ENCODE data around the gene SHB.

Gene SHB, protein sequence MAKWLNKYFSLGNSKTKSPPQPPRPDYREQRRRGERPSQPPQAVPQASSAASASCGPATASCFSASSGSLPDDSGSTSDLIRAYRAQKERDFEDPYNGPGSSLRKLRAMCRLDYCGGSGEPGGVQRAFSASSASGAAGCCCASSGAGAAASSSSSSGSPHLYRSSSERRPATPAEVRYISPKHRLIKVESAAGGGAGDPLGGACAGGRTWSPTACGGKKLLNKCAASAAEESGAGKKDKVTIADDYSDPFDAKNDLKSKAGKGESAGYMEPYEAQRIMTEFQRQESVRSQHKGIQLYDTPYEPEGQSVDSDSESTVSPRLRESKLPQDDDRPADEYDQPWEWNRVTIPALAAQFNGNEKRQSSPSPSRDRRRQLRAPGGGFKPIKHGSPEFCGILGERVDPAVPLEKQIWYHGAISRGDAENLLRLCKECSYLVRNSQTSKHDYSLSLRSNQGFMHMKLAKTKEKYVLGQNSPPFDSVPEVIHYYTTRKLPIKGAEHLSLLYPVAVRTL

DNA sequence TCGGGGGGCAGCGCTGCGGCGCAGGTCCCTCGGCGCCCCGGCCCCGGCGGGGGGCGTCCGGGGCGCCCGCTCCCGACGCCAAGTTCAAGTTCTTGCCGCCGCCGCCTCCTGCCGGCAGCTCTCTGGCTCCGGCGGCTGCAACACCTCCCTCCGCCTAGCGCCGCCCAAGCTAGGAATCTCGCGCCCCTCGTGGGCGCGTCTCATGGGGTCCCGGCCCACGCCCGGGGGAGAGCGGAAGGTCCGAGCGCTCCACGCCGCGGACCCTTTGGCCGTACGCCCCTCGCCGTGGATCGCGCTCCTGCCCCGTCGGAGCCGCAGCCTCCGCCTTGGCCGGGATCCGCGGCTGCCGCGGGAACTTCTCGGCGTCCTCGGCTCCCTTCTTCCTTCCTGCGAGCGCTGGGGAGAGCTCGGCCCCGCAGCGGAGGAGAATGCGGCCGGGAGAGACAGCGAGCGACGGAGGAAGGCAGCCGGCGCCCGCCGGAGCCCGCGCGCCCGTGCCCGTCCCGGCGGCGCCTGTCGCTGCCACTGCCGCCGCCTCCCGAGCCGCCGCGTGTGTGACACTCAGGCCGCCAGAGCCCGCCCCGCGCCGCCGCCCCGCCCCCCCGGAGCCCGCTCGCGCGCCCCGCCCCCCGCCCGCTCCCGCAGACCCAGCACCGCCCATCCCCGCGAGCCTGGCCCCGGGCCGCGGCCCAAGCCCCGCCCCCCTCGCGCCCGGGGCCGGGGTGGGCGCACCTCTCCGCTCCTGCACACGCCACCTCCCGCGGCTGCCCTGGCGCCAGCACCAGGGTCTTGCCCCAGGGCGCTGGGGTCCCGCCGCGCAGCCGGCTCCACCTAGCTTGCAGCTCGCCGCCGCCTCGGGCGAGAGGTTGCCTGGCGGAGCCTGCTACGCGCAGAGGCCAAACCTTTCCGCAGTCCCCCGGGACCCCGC, at the start of gene SHB:
Gene SHB, minus strand, starts transcription at position 527 of the 928 bp plus-strand sequence. CDS start 582 bp downstream, outside the sequence.
- peak; percentile 43 for DNase-seq (ENCODE audit: low spot score)

DNA sequence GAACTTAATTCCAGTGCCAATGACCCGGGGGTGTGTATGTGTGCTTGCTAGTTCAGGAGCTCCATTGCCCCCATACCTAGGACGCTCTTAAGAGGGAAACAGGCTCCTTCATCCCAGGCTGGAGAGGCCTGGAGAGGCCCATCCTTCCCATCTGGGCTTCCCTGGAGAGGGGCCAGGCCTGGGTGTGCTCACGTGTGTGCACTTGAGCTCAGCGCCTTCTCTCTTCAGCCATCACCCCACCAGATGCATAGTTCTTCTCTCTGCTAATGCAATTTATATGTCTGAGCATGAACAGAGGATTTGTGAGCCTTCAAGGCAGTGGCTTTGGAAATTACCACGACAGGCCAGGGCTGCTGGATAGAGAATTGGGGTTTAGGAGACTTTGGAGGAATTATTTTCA, 48.6 kb upstream of the SHB start:
- DNase-seq (ENCODE audit: low spot score): no peak

DNA sequence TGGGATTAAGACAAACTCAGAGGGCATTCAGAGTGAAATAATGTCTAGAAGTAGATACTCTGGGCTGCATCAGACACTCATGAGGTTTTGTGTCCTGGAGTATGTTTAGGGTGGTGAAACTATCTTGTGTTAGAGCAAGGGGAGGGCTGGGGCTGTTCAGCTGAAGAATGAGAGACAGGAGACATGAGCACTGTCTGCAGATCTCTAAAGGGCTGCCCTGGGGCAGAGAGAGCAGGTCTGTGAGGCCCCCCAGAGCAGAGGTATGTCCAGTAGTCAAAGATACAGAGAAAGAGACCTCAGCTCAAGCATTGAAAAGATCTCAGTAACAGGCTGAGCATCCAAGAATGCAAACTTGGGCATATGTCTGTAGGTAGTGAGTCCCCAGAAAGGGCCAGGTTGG, 45.9 kb upstream of the SHB start:
- DNase-seq (ENCODE audit: low spot score): no peak

DNA sequence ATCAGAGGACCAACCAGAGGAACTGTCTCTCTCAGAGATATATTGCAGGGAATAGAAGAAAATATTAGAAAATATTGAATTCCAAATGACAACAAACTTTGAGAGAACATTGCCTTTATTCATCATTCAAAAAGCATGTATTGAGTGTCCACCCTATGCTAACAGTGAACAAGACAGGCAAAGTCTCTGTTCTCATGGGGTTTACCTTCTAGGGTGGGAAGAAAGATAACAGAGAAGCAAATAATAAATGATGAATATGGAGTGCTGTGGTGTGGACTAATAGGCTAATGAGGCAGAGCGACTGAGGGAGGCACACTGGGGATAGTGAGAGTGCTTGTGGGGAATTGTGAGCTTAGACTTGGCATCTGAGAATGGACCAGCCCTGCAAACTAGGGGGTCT, 43.4 kb upstream of the SHB start:
- DNase-seq (ENCODE audit: low spot score): no peak

DNA sequence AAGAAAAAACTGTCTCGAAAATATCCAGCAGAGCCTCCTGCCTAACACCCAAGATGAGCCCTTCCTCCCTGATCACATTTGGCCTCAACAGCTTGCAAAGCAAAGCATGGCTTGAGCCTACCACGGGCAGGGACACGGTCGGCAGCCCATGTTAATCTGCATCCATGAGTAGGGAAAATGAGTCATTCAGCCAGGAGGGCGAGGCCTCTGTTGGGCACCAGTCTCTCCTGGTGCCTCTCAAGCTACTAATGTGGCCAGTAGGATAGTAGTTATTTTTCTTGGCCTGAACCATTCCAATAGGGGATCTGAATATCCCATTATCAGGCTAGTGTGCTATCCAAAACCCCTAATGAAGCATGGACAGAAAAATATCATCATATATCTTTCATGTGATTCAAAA, 43.0 kb upstream of the SHB start:
- no peak for DNase-seq (ENCODE audit: low spot score)

DNA sequence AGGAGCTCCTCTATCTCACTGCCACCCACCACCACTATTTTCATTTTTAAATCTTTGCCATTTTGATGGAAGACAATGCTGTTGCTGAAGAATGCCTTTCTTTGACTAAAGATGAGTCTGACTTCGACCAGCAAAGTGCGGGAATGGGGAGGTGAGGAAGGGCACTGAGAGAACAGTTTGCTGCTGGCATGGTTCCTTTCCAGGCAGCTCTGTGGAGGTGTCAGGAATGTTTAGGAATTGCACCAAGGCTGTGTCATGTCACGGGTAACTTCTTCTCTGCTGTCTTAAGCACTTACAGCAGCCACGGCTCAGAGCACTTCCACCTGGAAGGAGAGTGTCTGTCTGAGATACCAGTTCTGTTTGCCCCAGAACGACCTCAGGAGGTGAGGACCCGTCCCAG, 41.4 kb upstream of the SHB start:
- no peak for DNase-seq (ENCODE audit: low spot score)

DNA sequence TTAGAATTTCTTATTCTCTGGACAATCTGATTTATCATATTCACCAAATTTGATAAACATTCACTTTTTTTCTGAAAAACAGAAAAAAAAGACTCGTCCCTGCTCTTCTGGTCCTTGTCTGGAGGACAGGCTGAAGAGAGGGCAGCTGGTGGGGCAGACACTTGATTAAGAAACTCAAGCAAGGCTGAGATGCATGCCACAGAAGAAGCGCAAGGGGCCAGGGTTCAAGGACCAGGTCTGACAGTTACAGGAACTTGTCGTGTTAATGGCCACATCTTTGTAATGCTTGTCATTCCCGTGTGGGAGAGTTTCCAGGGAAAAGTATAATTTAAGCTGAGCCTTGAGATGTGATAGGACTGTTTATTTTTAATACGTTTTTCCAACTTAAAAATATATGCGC, 40.6 kb upstream of the SHB start:
- no peak for DNase-seq (ENCODE audit: low spot score)

DNA sequence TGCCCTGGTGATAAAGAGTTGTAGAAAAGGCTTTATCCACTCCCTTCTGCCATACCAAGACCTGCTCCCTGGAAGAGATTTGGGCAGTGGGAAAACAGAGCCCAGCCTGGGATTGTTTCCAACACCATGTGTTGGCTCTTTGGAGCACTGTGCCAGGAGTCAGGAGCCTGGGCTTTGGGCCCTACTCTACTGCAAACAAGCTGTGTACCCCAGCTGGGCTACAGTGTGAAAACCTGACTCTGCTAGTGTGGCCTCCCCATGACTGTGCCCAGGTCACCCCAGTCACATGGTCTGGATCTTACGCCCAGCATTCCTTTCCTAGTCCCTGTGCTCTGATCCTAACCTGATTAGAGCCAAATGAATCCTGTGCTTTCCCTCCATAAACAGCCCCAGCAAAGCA, 39.3 kb upstream of the SHB start:
- DNase-seq (ENCODE audit: low spot score): no peak

DNA sequence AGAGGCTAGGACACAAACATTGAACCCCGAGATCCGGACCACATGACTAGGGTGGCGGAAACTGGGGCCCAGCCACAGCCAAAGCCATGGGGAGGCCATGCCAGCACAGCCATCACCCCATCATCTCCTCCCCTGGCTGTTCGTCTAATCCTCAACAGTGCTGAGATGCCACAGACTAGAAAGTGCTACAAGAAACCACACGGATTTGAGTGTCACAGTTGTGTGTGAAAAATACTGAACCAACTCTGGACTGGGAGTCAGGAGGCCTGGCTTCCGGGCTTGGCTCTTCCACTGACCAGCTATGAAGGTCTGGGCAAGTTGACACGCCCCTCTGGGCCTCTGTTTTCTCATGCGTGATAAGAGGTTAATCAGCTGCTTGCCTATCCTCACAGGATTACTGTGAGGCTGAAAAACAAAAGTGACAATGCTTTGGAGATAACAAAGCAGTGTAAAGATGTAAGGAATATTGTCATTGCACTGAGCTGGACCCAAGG, 38.8 kb upstream of the SHB start:
- no peak for DNase-seq (ENCODE audit: low spot score)

DNA sequence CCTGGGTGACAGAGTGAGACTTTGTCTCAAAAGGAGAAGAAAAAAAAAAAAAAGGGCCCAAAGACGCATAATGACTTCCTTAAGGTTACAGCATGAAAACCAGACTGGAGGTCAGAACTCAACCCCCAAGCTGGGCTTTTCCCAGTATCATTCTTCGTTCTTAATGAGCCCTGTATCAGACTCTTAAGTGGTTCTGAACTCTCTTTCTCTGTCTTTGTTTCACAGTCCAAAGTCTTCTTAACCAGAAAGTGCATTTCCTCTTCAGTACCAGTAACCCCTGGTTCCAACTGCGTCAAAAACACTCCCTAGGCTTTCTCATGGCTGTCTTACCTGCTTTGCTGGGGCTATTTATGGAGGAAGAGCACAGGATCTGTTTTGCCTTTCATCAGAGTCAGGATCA, 38.4 kb upstream of the SHB start:
- no peak for DNase-seq (ENCODE audit: low spot score)

DNA sequence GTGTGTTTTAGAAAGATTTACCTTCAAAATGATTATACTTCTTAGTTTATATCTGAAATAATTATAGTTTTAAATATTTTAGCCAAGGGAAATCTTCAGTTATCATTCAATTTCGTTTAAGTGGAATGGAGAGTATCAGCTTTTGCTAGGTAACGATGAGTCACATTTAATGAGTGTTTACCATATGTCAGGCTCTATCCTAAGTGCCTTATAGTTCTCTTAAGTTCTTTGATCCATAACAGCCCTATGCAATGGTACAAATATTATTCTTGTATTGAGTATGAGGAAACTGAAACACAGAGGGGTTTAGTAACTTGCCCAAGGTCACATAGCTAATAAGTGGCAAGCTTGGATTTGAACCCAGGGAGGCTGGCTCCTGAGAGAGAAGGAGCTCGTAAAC, 37.5 kb upstream of the SHB start:
- DNase-seq (ENCODE audit: low spot score): no peak

DNA sequence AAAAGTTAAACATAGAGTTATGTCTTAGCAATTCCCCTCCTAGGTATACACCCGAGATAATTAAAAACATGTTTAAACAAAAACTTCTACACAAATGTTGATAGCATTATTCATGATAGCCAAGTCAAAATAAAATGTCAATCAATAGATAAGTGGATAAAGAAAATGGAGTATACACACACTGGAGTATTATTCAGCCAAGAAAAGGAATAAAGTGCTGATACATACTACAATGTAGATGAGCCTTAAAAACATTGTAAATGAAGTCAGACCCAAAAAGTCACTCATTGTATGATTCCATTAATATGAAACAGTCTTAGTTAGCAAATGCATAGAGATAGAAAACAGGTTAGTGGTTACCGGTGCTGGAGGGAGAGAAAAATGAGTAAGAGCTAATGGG, 34.3 kb upstream of the SHB start:
- DNase-seq (ENCODE audit: low spot score): no peak

DNA sequence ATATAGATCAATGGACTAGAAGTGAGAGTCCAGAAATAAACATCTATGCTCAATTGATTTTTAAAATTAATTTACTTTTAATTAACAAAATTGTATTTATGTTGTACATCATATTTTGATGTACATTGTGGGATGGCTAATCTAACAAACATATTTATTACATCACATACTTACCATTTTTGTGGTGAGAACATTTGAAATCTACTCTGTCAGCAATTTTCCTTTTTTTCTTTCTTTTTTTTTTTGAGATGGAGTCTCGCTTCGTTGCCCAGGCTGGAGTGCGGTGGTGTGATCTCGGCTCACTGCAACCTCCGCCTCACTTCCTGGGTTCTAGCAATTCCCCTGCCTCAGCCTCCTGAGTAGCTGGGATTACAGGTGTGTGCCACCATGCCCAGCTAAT, 32.4 kb upstream of the SHB start:
- no peak for DNase-seq (ENCODE audit: low spot score)

DNA sequence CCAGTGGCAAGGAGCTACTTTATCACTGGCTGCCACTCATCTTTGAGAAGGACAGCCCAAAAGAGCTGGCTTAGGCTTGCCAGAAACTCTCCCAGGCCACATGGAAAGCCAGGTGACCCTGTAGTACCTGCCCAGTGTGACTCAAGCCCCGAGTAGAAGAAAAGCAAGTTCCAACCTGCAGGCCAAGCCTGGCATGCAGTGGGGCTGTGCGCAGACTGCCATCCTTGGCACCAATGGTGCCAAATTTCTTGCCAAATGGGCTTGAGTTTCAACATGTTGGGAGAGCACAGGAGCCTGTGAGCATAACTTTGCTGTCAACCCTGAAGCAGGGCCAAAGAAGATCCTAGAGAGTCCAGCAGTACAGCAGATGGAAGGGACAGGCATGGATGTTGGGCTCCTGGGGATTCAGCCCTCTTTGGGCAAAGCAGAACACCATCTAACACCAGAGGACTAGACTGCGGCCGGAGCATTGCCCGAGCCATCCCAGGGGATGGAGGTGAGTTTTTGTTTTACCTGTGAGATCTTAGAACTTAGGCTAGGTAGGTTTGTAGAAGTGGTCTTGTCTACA, 27.3 kb upstream of the SHB start:
- DNase-seq (ENCODE audit: low spot score): no peak

DNA sequence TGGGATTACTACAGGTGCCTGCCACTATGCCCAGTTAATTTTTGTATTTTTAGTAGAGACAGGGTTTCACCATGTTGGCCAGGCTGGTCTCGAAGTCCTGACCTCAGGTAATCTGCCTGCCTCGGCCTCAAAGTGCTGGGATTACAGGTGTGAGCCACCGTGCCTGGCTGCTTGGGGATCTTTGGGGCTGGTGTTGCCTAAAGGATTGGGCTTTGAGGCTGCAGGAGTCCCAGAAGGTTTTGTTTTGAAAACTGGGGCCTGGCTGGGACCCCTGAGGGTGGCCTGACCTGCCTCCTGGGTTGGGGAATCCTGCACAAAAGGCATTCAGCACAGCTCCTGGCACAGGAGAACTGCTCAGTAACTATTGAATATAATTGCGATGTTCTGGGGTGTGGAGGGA, 25.1 kb upstream of the SHB start:
- no peak for DNase-seq (ENCODE audit: low spot score)

DNA sequence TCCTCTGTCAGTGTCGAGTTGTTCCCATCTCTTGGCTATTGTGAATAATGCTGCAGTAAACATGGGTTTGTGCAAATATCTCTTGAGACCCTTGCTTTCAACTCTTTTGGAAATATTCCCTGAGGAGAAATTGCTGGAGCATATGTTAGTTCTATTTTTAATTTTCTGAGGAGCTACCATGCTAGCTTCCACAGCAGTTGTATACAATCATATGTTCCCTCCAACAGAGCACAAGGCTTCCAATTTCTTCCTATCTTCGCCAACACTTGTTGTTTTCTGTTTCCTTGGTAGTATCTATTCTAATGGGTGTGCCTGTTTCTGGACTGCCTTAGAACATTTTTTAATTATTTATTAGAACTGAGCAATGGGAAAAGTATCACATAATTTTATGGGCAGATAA, 23.6 kb upstream of the SHB start:
- no peak for DNase-seq (ENCODE audit: low spot score)

DNA sequence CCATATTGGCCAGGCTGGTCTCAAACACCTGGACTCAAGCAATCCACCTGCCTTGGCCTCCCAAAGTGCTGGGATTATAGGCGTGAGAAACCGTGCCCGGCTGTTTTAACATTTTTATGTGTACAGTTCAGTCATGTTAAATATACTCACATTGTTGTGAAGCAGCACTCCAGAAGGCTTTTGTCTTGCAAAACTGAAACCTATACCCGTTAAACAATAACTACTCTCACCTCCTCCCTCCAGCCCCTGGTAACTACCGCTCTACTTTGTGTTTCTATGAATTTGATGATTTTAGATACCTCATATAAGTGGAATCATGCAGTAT, 23.1 kb upstream of the SHB start:
- no peak for DNase-seq (ENCODE audit: low spot score)

DNA sequence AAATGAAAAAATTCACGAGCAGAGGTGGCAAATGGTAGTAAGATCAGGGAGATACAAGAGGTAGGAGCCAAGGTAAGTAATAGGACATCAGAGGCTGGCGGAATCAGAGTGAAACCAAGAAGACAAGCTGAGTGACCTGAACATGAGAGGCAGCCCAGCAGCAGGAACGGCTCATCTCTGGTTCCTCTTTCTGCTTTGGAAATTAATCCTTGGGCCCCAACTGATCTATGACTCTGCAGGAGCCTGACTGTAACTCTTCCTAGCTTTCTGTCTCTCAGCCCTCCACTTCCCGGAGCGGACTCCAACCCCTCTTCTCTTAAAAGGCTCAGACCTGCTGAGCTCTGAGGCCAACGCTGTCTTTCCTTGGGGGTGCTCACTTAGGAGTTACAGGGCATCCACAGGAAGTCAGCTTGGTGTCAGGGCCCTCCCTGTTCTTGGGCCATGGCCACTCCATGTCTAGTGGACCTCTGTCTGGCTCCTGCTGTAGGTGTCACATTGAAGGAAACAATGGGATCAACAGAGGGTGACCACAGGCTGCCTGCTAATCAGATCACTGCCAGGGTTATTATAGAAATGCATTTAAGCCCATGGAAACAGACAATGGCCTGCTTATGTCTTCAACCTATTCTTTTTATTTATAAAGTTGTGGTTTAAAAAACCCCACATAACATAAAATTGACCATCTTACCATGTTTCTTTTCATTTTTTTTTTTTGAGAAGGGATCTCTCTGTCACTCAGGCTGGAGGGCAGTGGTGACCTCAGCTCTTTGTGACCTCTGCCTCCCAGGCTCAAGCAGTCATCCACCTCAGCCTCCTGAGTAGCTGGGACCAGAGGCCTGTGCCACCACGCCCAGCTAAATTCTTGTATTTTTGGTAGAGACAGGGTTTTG, 22.5 kb upstream of the SHB start:
- DNase-seq (ENCODE audit: low spot score): no peak

DNA sequence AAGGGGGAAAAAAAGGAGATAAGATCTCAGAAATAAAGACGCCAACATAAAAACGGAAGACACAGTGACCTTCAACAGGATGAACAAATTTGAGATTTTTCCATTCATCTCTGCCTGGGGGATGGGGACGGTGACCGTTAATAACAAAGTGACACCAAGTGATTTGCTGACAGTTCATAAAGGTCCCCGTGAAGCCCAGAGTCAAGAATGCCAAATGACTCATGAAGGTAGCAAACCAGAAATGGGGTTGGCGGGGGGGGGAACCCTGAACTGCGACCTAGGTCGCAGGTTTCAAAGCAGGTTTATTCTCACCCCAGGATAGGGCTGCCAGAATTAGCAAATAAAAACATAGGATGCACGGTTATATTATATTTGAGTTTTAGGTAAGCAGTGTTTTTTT, 21.1 kb upstream of the SHB start:
- DNase-seq (ENCODE audit: low spot score): no peak

DNA sequence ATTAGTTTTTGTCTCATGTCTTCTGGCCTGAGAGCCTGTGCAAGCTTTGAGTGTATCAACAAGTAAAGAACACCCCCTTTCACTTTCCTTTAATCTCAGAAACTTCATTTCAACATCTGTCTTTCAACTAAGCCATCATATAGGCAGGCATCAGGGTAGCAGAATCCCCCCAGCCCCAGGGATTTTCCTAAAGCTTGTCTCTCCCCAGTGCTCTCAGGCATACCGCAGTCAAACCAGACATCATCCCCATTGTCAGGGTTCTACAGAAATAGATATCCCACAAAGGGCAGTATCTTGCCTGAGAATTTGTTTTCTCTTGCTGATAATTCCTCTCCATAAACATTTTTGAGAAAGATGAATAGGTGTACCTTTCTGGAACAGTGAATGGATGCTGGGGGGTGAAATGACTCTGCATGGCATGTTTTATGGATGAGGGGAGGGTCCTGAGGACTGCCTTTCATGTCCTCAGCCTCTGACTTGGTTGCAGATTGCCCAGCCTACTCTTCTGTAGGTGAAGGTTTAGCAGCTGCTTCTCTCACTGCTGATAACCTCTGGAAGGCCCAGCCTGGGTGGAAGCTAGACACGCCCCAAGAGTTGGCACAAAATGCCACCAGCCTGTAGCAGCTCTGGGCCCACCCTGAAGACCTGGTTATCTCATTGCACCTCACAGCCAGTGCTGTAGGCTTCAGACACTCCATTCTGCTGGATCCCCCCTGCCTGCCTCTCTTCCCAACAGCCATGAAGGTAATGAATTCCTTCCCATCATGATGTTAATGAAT, 20.5 kb upstream of the SHB start:
- no peak for DNase-seq (ENCODE audit: low spot score)
